H1 (cell line): ENCODE measurements around the gene FRA10AC1. TPM values are rescaled to one million over a fixed set of nuclear protein-coding genes. Genes with fewer than 3 reads are reported as not detected.

Experiments
- CTCF ChIA-PET: fragments of 300-600 bp; sonication (Branson Sonifier 250); formaldehyde crosslinking; loops from one replicate; lab custom pipeline; 2021; ENCODE audit not compliant: partially characterized antibody; lab: Charles Lee
- POLR2A ChIA-PET: fragments of 300-600 bp; sonication (Branson Sonifier 250); formaldehyde crosslinking; loops from one replicate; lab custom pipeline; 2021; ENCODE audit warnings: inconsistent platforms; ENCODE audit not compliant: partially characterized antibody; lab: Charles Lee
- DNase-seq, 2 experiments: peaks; one replicate each; pipeline versions ENCODE4 v3.0.0 to v3.0.0-alpha.2; 2010 to 2022; ENCODE audit warnings: low spot score in 2 of 2, low read depth in 1 of 2, mixed read lengths in 1 of 2
- FAIRE-seq: peaks from 2 replicates; lab custom pipeline; 2011; peaks lifted over from hg19 to GRCh38; lab: Jason Lieb, UNC
- H2AFZ ChIP-seq: 2 replicates; pipeline ENCODE4 v1.8.1; 2012; ENCODE audit warnings: low read length, inconsistent platforms
- H2AK5ac ChIP-seq: 2 replicates; pipeline ENCODE4 v1.6.1; 2013; ENCODE audit warnings: low read depth, low read length
- H2BK120ac ChIP-seq: replicated peaks from 2 replicates; pipeline ENCODE3; 2013; ENCODE audit warnings: low read depth, low read length, inconsistent platforms
- H2BK12ac ChIP-seq: 2 replicates; pipeline ENCODE4 v1.6.1; 2013; ENCODE audit warnings: low read depth, low read length
- H2BK15ac ChIP-seq: 2 replicates; pipeline ENCODE4 v1.6.1; 2013; ENCODE audit warnings: low read length
- H2BK20ac ChIP-seq: 2 replicates; pipeline ENCODE4 v1.6.1; 2013; ENCODE audit warnings: low read length
- H2BK5ac ChIP-seq: 2 replicates; pipeline ENCODE4 v1.6.1; 2013; ENCODE audit warnings: low read depth, low read length
- H3K14ac ChIP-seq: 2 replicates; pipeline ENCODE4 v1.6.1; 2013; ENCODE audit warnings: inconsistent platforms; ENCODE audit not compliant: insufficient read length
- H3K18ac ChIP-seq: 2 replicates; pipeline ENCODE4 v1.6.1; 2013; ENCODE audit warnings: low read length; ENCODE audit errors: extremely low read depth
- H3K23ac ChIP-seq: 2 replicates; pipeline ENCODE4 v1.6.1; 2013; ENCODE audit warnings: inconsistent platforms; ENCODE audit not compliant: insufficient read length
- H3K23me2 ChIP-seq: 2 replicates; pipeline ENCODE4 v1.6.1; 2013; ENCODE audit warnings: low read depth, low read length
- H3K27ac ChIP-seq: 2 replicates; pipeline ENCODE4 v1.6.1; 2011; ENCODE audit warnings: low read depth, low read length, inconsistent platforms
- H3K27me3 ChIP-seq, 4 experiments: replicated peaks in 1 of 4; 1 replicate in 1 of 4; 2 replicates in 3 of 4; pipeline versions ENCODE4 v1.6.1 to v1.8.1; 2011 to 2013; ENCODE audit warnings: low read length in 3 of 4, mild to moderate bottlenecking in 3 of 4, inconsistent platforms in 2 of 4, mixed read lengths in 2 of 4, moderate library complexity in 1 of 4; ENCODE audit not compliant: control insufficient read depth in 3 of 4, insufficient read depth in 3 of 4; ENCODE audit errors: extremely low read depth in 1 of 4
- H3K36me3 ChIP-seq, 4 experiments: 2 replicates each; pipeline versions ENCODE4 v1.6.1 to v1.8.1; 2011 to 2013; ENCODE audit warnings: mild to moderate bottlenecking in 4 of 4, low read length in 3 of 4, moderate library complexity in 2 of 4, control low read depth in 1 of 4, inconsistent platforms in 1 of 4; ENCODE audit not compliant: insufficient read depth in 4 of 4, control insufficient read depth in 2 of 4
- H3K4ac ChIP-seq: replicated peaks from 2 replicates; pipeline ENCODE3; 2013; ENCODE audit warnings: low read length, low read depth, mixed read lengths, inconsistent platforms; ENCODE audit not compliant: insufficient read length
- H3K4me1 ChIP-seq, 4 experiments: replicated peaks in 1 of 4; 1 replicate in 1 of 4; 2 replicates in 3 of 4; pipeline versions ENCODE4 v1.6.1 to v1.8.1; 2011 to 2013; ENCODE audit warnings: low read length in 3 of 4, inconsistent platforms in 2 of 4, mixed read lengths in 1 of 4; ENCODE audit not compliant: insufficient read depth in 4 of 4, control insufficient read depth in 3 of 4
- H3K4me2 ChIP-seq, 2 experiments: 2 replicates each; pipeline versions ENCODE4 v1.6.1 to v1.8.1; 2011 to 2013; ENCODE audit warnings: low read depth in 2 of 2, low read length in 2 of 2, control low read depth in 1 of 2, inconsistent platforms in 1 of 2, mild to moderate bottlenecking in 1 of 2; ENCODE audit not compliant: insufficient read depth in 1 of 2
- H3K4me3 ChIP-seq, 4 experiments: fragments of 200-600, 300-600 bp in 1 of 4; sonication (generic), shearing (Covaris generic), sonication (Bioruptor Twin) in 1 of 4; 2 replicates each; pipeline versions ENCODE4 v1.5.1 to v1.8.1; 2011 to 2016; ENCODE audit warnings: low read length in 4 of 4, low read depth in 3 of 4, control low read depth in 2 of 4, inconsistent platforms in 2 of 4, mild to moderate bottlenecking in 2 of 4, mixed read lengths in 1 of 4, moderate library complexity in 1 of 4; ENCODE audit not compliant: insufficient read depth in 2 of 4; ENCODE audit errors: extremely low read depth in 1 of 4
- H3K56ac ChIP-seq: replicated peaks from 2 replicates; pipeline ENCODE3; 2013; ENCODE audit warnings: low read depth, mild to moderate bottlenecking, mixed read lengths, low read length, inconsistent platforms; ENCODE audit not compliant: insufficient read length
- H3K79me1 ChIP-seq: 2 replicates; pipeline ENCODE4 v1.6.1; 2013; ENCODE audit warnings: low read depth, low read length, control low read depth
- H3K79me2 ChIP-seq, 2 experiments: 2 replicates each; pipeline versions ENCODE4 v1.6.1 to v1.8.1; 2012 to 2013; ENCODE audit warnings: low read length in 2 of 2, mild to moderate bottlenecking in 2 of 2, inconsistent platforms in 1 of 2; ENCODE audit not compliant: insufficient read depth in 2 of 2, control insufficient read depth in 1 of 2
- H3K9ac ChIP-seq, 4 experiments: replicated peaks in 1 of 4; 1 replicate in 1 of 4; 2 replicates in 3 of 4; pipeline versions ENCODE4 v1.6.1 to v1.8.1; 2011 to 2013; ENCODE audit warnings: low read depth in 3 of 4, low read length in 3 of 4, control low read depth in 2 of 4, mild to moderate bottlenecking in 2 of 4, moderate library complexity in 2 of 4, inconsistent platforms in 1 of 4; ENCODE audit errors: extremely low read depth in 1 of 4
- H3K9me3 ChIP-seq, 2 experiments: 2 replicates each; pipeline versions ENCODE4 v1.6.1 to v1.8.1; 2012 to 2013; ENCODE audit warnings: mild to moderate bottlenecking in 2 of 2, moderate library complexity in 2 of 2, control low read depth in 1 of 2, inconsistent platforms in 1 of 2, low read depth in 1 of 2, low read length in 1 of 2, mixed read lengths in 1 of 2; ENCODE audit not compliant: insufficient read depth in 2 of 2
- H4K20me1 ChIP-seq, 2 experiments: replicated peaks in 1 of 2; 2 replicates each; pipeline versions ENCODE3 to v1.8.1; 2011 to 2013; ENCODE audit warnings: inconsistent platforms in 2 of 2, low read length in 2 of 2, mild to moderate bottlenecking in 1 of 2; ENCODE audit not compliant: insufficient read depth in 2 of 2, control insufficient read depth in 1 of 2
- H4K5ac ChIP-seq: 2 replicates; pipeline ENCODE4 v1.6.1; 2013; ENCODE audit warnings: low read length, low read depth, mixed read lengths, inconsistent platforms; ENCODE audit not compliant: insufficient read length
- H4K8ac ChIP-seq: 2 replicates; pipeline ENCODE4 v1.8.0; 2013; ENCODE audit warnings: mild to moderate bottlenecking, moderate library complexity, low read length, inconsistent platforms; ENCODE audit not compliant: insufficient read depth; ENCODE audit errors: extremely low read depth
- H4K91ac ChIP-seq: replicated peaks from 2 replicates; pipeline ENCODE3; 2013; ENCODE audit warnings: low read length, mixed read lengths, inconsistent platforms; ENCODE audit not compliant: insufficient read length
- CTCF ChIP-seq, 3 experiments: IDR thresholded peaks; 1 replicate in 2 of 3; 2 replicates in 1 of 3; pipeline versions ENCODE4 v1.5.1 to v1.6.1; 2011; ENCODE audit warnings: low read length in 3 of 3, mild to moderate bottlenecking in 3 of 3, inconsistent platforms in 2 of 3, low read depth in 1 of 3, moderate library complexity in 1 of 3; ENCODE audit not compliant: insufficient read depth in 1 of 3; ENCODE audit errors: control extremely low read depth in 1 of 3
- HDAC6 ChIP-seq: IDR thresholded peaks from one replicate; pipeline ENCODE4 v1.7.1; 2012; ENCODE audit warnings: low read depth, mild to moderate bottlenecking, inconsistent platforms, low read length, moderate library complexity
- RAD21 ChIP-seq, 2 experiments: IDR thresholded peaks in 1 of 2; conservative IDR thresholded peaks in 1 of 2; 2 replicates each; pipeline ENCODE4 v1.6.1; 2011; ENCODE audit warnings: low read depth in 2 of 2, low read length in 2 of 2, improper control_type of control experiment in 1 of 2, inconsistent platforms in 1 of 2, mild to moderate bottlenecking in 1 of 2, moderate library complexity in 1 of 2
- WGBS, 2 experiments: shearing (Covaris generic) in 1 of 2; methylation state at CpG; one replicate each; pipeline versions ENCODE4 v1.1.6 to v1.1.7; 2013 to 2015; ENCODE audit warnings: low lambda C conversion rate in 2 of 2, mixed read lengths in 2 of 2, inconsistent platforms in 1 of 2, low coverage in 1 of 2, missing lambda C conversion rate in 1 of 2; ENCODE audit not compliant: insufficient replicate concordance in 2 of 2, insufficient coverage in 1 of 2, insufficient read length in 1 of 2; ENCODE audit errors: extremely low coverage in 1 of 2, missing lambda C conversion rate in 1 of 2; 5-methylcytosine and 5-hydroxymethylcytosine counted together
- polyA plus RNA-seq, 7 experiments: library from polyadenylated mRNA; depleted of rRNA in 3 of 7; stranded (reverse) in 5 of 7; unstranded in 2 of 7; fragments of >200 nt in 5 of 7; fragments of 200-250 nt in 2 of 7; gene quantifications; 1 replicate in 5 of 7; 2 replicates in 1 of 7; 4 replicates in 1 of 7; pipeline versions ENCODE4 v1.2.1 to v1.2.3, GENCODE V29; 2011 to 2013; ENCODE audit warnings: missing spikeins in 2 of 7, mixed read lengths in 2 of 7
- total RNA-seq: library from RNA; stranded (reverse); fragmentation: NEBNext Ultra II Directional; extraction: Animal tissue kit (Norgen Biotek cat#: 25700); gene quantifications from 2 replicates; pipeline ENCODE4 v1.2.1, GENCODE V29; 2021

FRA10AC1 gene
- total and polyA plus RNA-seq, 2 of the 8 experiments (the other 6 are each of a cell fraction or from before 2014, with no cell fraction given) = 4.4 to 13.5 TPM

DNA sequence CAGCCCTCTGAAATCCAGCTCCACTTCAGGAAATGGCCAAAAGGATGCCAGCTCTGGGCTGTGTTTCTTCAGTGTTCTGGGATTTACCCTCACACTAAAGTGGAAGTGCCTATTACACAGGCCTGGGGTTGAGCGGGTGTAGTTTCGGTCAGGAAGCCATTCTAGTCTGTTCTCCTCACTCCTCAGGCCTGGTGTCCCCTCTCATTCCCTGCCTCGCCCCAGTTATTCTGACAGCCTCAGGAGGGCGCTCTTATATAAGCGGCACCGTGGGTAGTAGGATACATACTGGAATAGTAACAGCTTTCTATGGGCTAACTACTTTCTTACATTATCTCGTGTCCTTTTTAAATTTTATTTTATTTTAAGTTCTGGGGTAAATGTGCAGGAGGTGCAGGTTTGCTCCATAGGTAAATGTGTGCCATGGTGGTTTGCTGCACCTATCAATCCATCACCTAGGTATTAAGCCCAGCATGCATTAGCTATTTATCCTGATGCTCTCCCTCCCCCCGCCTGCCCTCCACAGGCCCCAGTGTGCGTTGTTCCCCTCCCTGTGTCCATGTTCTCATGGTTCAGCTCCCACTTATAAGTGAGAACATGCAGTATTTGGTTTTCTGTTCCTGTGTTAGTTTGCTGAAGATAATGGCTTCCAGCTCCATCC, 43.1 kb upstream of the FRA10AC1 start:
- 23% methylated on average over 9 of the region's 9 CpGs; no CpG with 5 or more reads in 1 of the 2 experiments for WGBS, 2 experiments

More for the DNA sequence above, 43.1 kb upstream of the FRA10AC1 start:
- peak; percentile 50 for FAIRE-seq
- H2AFZ ChIP-seq = peak overlapping the region; percentile 99
- H3K18ac ChIP-seq = no peak overlapping the region
- H3K4me1 ChIP-seq = peaks cover 4 to 23% (median 14%) of the 10 kb centered on the region in 4 experiments; a peak in 6 of 7 replicates
- CTCF ChIA-PET = interaction anchor here (0.6 to 9.7 kb wide), 62 partner anchors 8 to 1246 kb away, joined by 3 to 287 read pairs (median 6); partner anchors contain the start of genes FRA10AC1 and LGI1
- H3K27ac ChIP-seq = no peak overlapping the region
- no peak overlapping the region for H2BK5ac ChIP-seq
- no peak overlapping the region for H2AK5ac ChIP-seq
- H2BK120ac ChIP-seq = no peak overlapping the region
- no peak overlapping the region for H3K14ac ChIP-seq
- peak; percentile 27 to 77 for DNase-seq
- H4K20me1 ChIP-seq = no peaks in the 10 kb centered on the region
- H3K79me2 ChIP-seq = no peaks in the 10 kb centered on the region
- no peak overlapping the region for H3K4me2 ChIP-seq
- no peaks in the 10 kb centered on the region for H3K27me3 ChIP-seq
- no peak overlapping the region for H3K4ac ChIP-seq
- H3K23ac ChIP-seq = no peak overlapping the region
- no peaks in the 10 kb centered on the region for H3K23me2 ChIP-seq
- TF ChIP-seq CTCF (IDR thresholded peaks at IDR 0.05; ENCODE audit: control extremely low read depth in 1 of 3, insufficient read depth in 1 of 3, low read depth in 1 of 3, low read length in 3 of 3) = peak; percentile 79 to 92 (median 90)
- TF ChIP-seq RAD21 (IDR thresholded peaks at IDR 0.05 in 1 of 2, conservative IDR thresholded peaks at IDR 0.05 in 1 of 2; ENCODE audit: low read depth in 2 of 2, low read length in 2 of 2) = peak; percentile 95 to 97
- no peak for TF ChIP-seq HDAC6
- H4K8ac ChIP-seq = no peak overlapping the region
- H3K56ac ChIP-seq = no peak overlapping the region
- no peaks in the 10 kb centered on the region for H3K79me1 ChIP-seq
- POLR2A ChIA-PET = interaction anchor here (1.0 to 1.3 kb wide), 2 partner anchors 43 to 70 kb away, joined by 3 read pairs; partner anchors contain the start of gene FRA10AC1
- H2BK20ac ChIP-seq = no peak overlapping the region
- no peak overlapping the region for H3K4me3 ChIP-seq
- H2BK12ac ChIP-seq = no peak overlapping the region
- H4K91ac ChIP-seq = no peak overlapping the region
- H3K36me3 ChIP-seq = no peaks in the 10 kb centered on the region; a peak in 1 of 8 replicates
- H4K5ac ChIP-seq = no peak overlapping the region
- no peak overlapping the region for H3K9ac ChIP-seq
- H3K9me3 ChIP-seq = no peaks in the 10 kb centered on the region
- H2BK15ac ChIP-seq = 0 out of 2 replicates have a peak overlapping the region, but pooled peaks have one; percentile 10
